Peyer's patch (tissue), 4 donors: Measurements from ENCODE around the gene KRTAP20-1. TPM values are rescaled to one million over a fixed set of nuclear protein-coding genes. Genes with fewer than 3 reads are reported as not detected.

Source experiments
- DNase-seq, 3 donors: peaks; one replicate each; pipeline ENCODE4 v3.0.0-alpha.2; 2017 to 2019
- H3K27ac ChIP-seq, 4 donors: fragments of 200-600 bp; sonication (generic); one replicate each; pipeline ENCODE4 v1.5.1; 2016 to 2019
- H3K27me3 ChIP-seq, 2 donors: fragments of 200-600 bp; sonication (generic); one replicate each; pipeline ENCODE4 v1.5.1; 2019
- H3K36me3 ChIP-seq, 3 donors: fragments of 200-600 bp; sonication (generic); one replicate each; pipeline ENCODE4 v1.5.1; 2016 to 2019
- H3K4me1 ChIP-seq, 4 donors: fragments of 200-600 bp; sonication (generic); one replicate each; pipeline ENCODE4 v1.5.1; 2016 to 2019
- H3K4me3 ChIP-seq, 4 donors: fragments of 200-600 bp; sonication (generic); 1 replicate in 3 of 4; 2 replicates in 1 of 4; pipeline ENCODE4 v1.5.1; 2016 to 2019; ENCODE audit warnings: mild to moderate bottlenecking in 1 of 4
- H3K9me3 ChIP-seq, 4 donors: fragments of 200-600 bp; sonication (generic); one replicate each; pipeline ENCODE4 v1.5.1; 2016 to 2019; ENCODE audit warnings: mild to moderate bottlenecking in 1 of 4
- CTCF ChIP-seq, 6 experiments: fragments of 450-650 bp in 4 of 6; fragments of 200-600 bp in 2 of 6; sonication (generic) in 1 of 6; IDR thresholded peaks; one replicate each; pipeline ENCODE4 v1.5.1; 2017 to 2019; ENCODE audit warnings: antibody characterized with exemption in 6 of 6, mild to moderate bottlenecking in 3 of 6, moderate library complexity in 1 of 6
- POLR2A ChIP-seq, 2 donors: fragments of 450-650 bp; IDR thresholded peaks; one replicate each; pipeline ENCODE4 v1.5.1; 2017; ENCODE audit warnings: antibody characterized with exemption in 2 of 2, mild to moderate bottlenecking in 2 of 2, moderate library complexity in 2 of 2
- total RNA-seq, 4 donors: library from RNA; depleted of rRNA; stranded (reverse); fragments of >200 nt; gene quantifications; one replicate each; pipeline ENCODE4 v1.1.0, GENCODE V29; 2016

Gene KRTAP20-1
- total RNA-seq = not detected

GRCh38 chr21:30616125-30616524, at the start of gene KRTAP20-1:
Gene KRTAP20-1, plus strand, starts transcription at chr21:30616425. Its CDS starts 30 bp downstream, at chr21:30616455.
- H3K9me3 ChIP-seq = no peaks in the 10 kb centered on the region
- no peak for TF ChIP-seq CTCF (IDR thresholded peaks at IDR 0.05)
- TF ChIP-seq POLR2A (IDR thresholded peaks at IDR 0.05) = no peak
- DNase-seq = no peak
- H3K27me3 ChIP-seq = no peaks in the 10 kb centered on the region
- H3K27ac ChIP-seq = no peak within 1 kb of the TSS
- H3K36me3 ChIP-seq = no peaks in the 10 kb centered on the region
- H3K4me1 ChIP-seq = no peaks in the 10 kb centered on the region
- H3K4me3 ChIP-seq = no peak within 1 kb of the TSS

- Histone ChIP-seq H3K27ac (no peak overlapping the region), H3K4me3 (no peak overlapping the region), H3K27me3 (no peaks in the 10 kb centered on the region), H3K9me3 (no peaks in the 10 kb centered on the region), H3K4me1 (no peaks in the 10 kb centered on the region), H3K36me3 (no peaks in the 10 kb centered on the region)
- no peak for DNase-seq
- TF ChIP-seq CTCF (IDR thresholded peaks at IDR 0.05) = no peak
- no peak for TF ChIP-seq POLR2A (IDR thresholded peaks at IDR 0.05)
Measured at GRCh38 chr21:30567617-30568016, 48.6 kb upstream of the KRTAP20-1 start.

- Histone ChIP-seq H3K36me3 (no peaks in the 10 kb centered on the region), H3K9me3 (no peaks in the 10 kb centered on the region), H3K27me3 (no peaks in the 10 kb centered on the region), H3K27ac (no peak overlapping the region), H3K4me3 (no peak overlapping the region), H3K4me1 (no peaks in the 10 kb centered on the region)
- no peak for TF ChIP-seq POLR2A (IDR thresholded peaks at IDR 0.05)
- no peak for TF ChIP-seq CTCF (IDR thresholded peaks at IDR 0.05)
- DNase-seq = no peak
Measured at GRCh38 chr21:30577766-30578165, 38.5 kb upstream of the KRTAP20-1 start.

GRCh38 chr21:30579346-30579745, 36.9 kb upstream of the KRTAP20-1 start:
- Histone ChIP-seq H3K27ac (no peak overlapping the region), H3K4me1 (no peaks in the 10 kb centered on the region), H3K9me3 (no peaks in the 10 kb centered on the region), H3K36me3 (no peaks in the 10 kb centered on the region), H3K27me3 (no peaks in the 10 kb centered on the region), H3K4me3 (no peak overlapping the region)
- DNase-seq = no peak
- TF ChIP-seq POLR2A (IDR thresholded peaks at IDR 0.05) (no peak), CTCF (IDR thresholded peaks at IDR 0.05) (no peak)

- DNase-seq = no peak
- TF ChIP-seq POLR2A (IDR thresholded peaks at IDR 0.05) (no peak), CTCF (IDR thresholded peaks at IDR 0.05) (no peak)
- Histone ChIP-seq H3K36me3 (no peaks in the 10 kb centered on the region), H3K4me1 (no peaks in the 10 kb centered on the region), H3K27me3 (no peaks in the 10 kb centered on the region), H3K4me3 (no peak overlapping the region), H3K9me3 (no peaks in the 10 kb centered on the region), H3K27ac (no peak overlapping the region)
Measured at GRCh38 chr21:30580132-30580531, 36.1 kb upstream of the KRTAP20-1 start.

- no peaks in the 10 kb centered on the region for H3K4me1 ChIP-seq
- H3K27me3 ChIP-seq = no peaks in the 10 kb centered on the region
- no peaks in the 10 kb centered on the region for H3K36me3 ChIP-seq
- no peak overlapping the region for H3K4me3 ChIP-seq
- H3K9me3 ChIP-seq = no peaks in the 10 kb centered on the region
- TF ChIP-seq POLR2A (IDR thresholded peaks at IDR 0.05) = no peak
- no peak for TF ChIP-seq CTCF (IDR thresholded peaks at IDR 0.05)
- DNase-seq = no peak
- no peak overlapping the region for H3K27ac ChIP-seq
Measured at GRCh38 chr21:30582870-30583269, 33.4 kb upstream of the KRTAP20-1 start.
